HepG2 (cell line): ENCODE results near the gene COX8C. TPM values are rescaled to one million over a fixed set of nuclear protein-coding genes. Genes with fewer than 3 reads are reported as not detected.

Source experiments
- BORCS8-MEF2B ChIP-seq: sonication (generic); formaldehyde crosslinking; IDR thresholded peaks from 2 replicates; pipeline ENCODE4 v1.8.0; 2022; ENCODE audit warnings: mild to moderate bottlenecking, missing genetic modification reagents
- BRF2 ChIP-seq: sonication (generic); formaldehyde crosslinking; IDR thresholded peaks from 2 replicates; pipeline ENCODE4 v1.8.1; 2022; ENCODE audit warnings: mild to moderate bottlenecking, missing genetic modification reagents
- MAX ChIP-seq: IDR thresholded peaks from 2 replicates; pipeline ENCODE4 v1.6.1; 2012; ENCODE audit warnings: inconsistent platforms
- MLLT10 ChIP-seq: sonication (generic); formaldehyde crosslinking; IDR thresholded peaks from 2 replicates; pipeline ENCODE4 v1.4.0; 2020; ENCODE audit warnings: missing genetic modification reagents
- RBAK ChIP-seq: sonication (generic); formaldehyde crosslinking; IDR thresholded peaks from 2 replicates; pipeline ENCODE4 v1.5.1; 2020; ENCODE audit warnings: mild to moderate bottlenecking, missing genetic modification reagents
- SIN3A ChIP-seq: IDR thresholded peaks from 2 replicates; pipeline ENCODE4 v1.6.1; 2011; ENCODE audit warnings: low read depth, mild to moderate bottlenecking, control low read depth, low read length, borderline replicate concordance
- SNAPC4 ChIP-seq: sonication (generic); formaldehyde crosslinking; IDR thresholded peaks from 2 replicates; pipeline ENCODE4 v1.4.0; 2020; ENCODE audit warnings: mild to moderate bottlenecking, missing genetic modification reagents
- TBP ChIP-seq: sonication (generic); formaldehyde crosslinking; IDR thresholded peaks from 2 replicates; pipeline ENCODE4 v1.5.0; 2020; ENCODE audit warnings: missing genetic modification reagents
- THAP8 ChIP-seq: sonication (generic); formaldehyde crosslinking; IDR thresholded peaks from 2 replicates; pipeline ENCODE4 v1.5.1; 2020; ENCODE audit warnings: missing genetic modification reagents, mild to moderate bottlenecking, borderline replicate concordance
- ZHX2 ChIP-seq, 2 experiments: sonication (generic) in 1 of 2; formaldehyde crosslinking in 1 of 2; IDR thresholded peaks; 2 replicates each; pipeline versions ENCODE4 v1.6.1 to v1.9.0; 2014 to 2022; ENCODE audit warnings: antibody characterized with exemption in 1 of 2, borderline replicate concordance in 1 of 2, inconsistent platforms in 1 of 2, low read depth in 1 of 2, missing genetic modification reagents in 1 of 2
- ZNF232 ChIP-seq: sonication (generic); formaldehyde crosslinking; IDR thresholded peaks from 2 replicates; pipeline ENCODE4 v1.4.0; 2020; ENCODE audit warnings: missing genetic modification reagents, borderline replicate concordance
- ZNF441 ChIP-seq: sonication (generic); formaldehyde crosslinking; IDR thresholded peaks from 2 replicates; pipeline ENCODE4 v1.7.0; 2021; ENCODE audit warnings: missing genetic modification reagents, borderline replicate concordance
- ZNF564 ChIP-seq: sonication (generic); formaldehyde crosslinking; IDR thresholded peaks from 2 replicates; pipeline ENCODE4 v1.8.1; 2023; ENCODE audit warnings: mild to moderate bottlenecking, missing genetic modification reagents
- ZNF709 ChIP-seq: sonication (generic); formaldehyde crosslinking; IDR thresholded peaks from 2 replicates; pipeline ENCODE4 v1.5.0; 2020; ENCODE audit warnings: mild to moderate bottlenecking, missing genetic modification reagents
- polyA plus RNA-seq, 8 experiments: library from polyadenylated mRNA; depleted of rRNA in 3 of 8; stranded (reverse) in 7 of 8; unstranded in 1 of 8; fragments of >200 nt; fragmentation: Illumina TruSeq in 4 of 8; extraction: Trizol in 4 of 8; gene quantifications; 2 replicates each; pipeline versions ENCODE4 v1.2.1 to v1.2.3, GENCODE V29; 2011 to 2016; ENCODE audit warnings: low read depth in 4 of 8, missing spikeins in 1 of 8, mixed read lengths in 1 of 8; ENCODE audit not compliant: insufficient read depth in 1 of 8
- total RNA-seq, 5 experiments: library from RNA; depleted of rRNA; stranded (reverse); fragments of >200 nt; fragmentation: Illumina TruSeq; extraction: Trizol; gene quantifications; 2 replicates each; pipeline ENCODE4 v1.2.3, GENCODE V29; 2016; ENCODE audit warnings: low read depth in 1 of 5

The COX8C gene
- total and polyA plus RNA-seq, 2 of the 13 experiments (the other 11 are each of a cell fraction or from before 2014, with no cell fraction given), result not detected

GRCh38 chr14:93332853-93333630 lies 13.9 kb upstream of the COX8C start, which contains the start of gene BTBD7 (continued):
- TF ChIP-seq SNAPC4 (CRISPR knock-in tag) (no peak), TBP (CRISPR knock-in tag) (0 out of 2 replicates have a peak, but pooled peaks have one; percentile 51), BORCS8-MEF2B (CRISPR knock-in tag) (peak; percentile 74), SIN3A (peak; percentile 72; the same call in 1 of the 2 replicates), ZHX2 (IDR thresholded peaks at IDR 0.05; ENCODE audit: low read depth) (no peak), ZHX2 (CRISPR knock-in tag; IDR thresholded peaks at IDR 0.05; ENCODE audit: borderline replicate concordance) (no peak), THAP8 (no peak), MLLT10 (CRISPR knock-in tag) (no peak), MAX (peak; percentile 88), ZNF441 (CRISPR knock-in tag) (peak; percentile 87; the same call in 1 of the 2 replicates), RBAK (CRISPR knock-in tag) (no peak), ZNF232 (CRISPR knock-in tag) (peak; percentile 60; the same call in 1 of the 2 replicates), ZNF564 (0 out of 2 replicates have a peak, but pooled peaks have one; percentile 54), ZNF709 (CRISPR knock-in tag) (0 out of 2 replicates have a peak, but pooled peaks have one; percentile 59), BRF2 (CRISPR knock-in tag) (peak; percentile 36)
